Measurements from ENCODE around the gene ESRRA. TPM values are rescaled to one million over a fixed set of nuclear protein-coding genes. Genes with fewer than 3 reads are reported as not detected.

ESRRA gene
- total RNA-seq, 1 donor from 2014 or later, result 42.0 TPM

GRCh38 chr11:64349025-64349387 lies 43.7 kb downstream of the ESRRA start:
- DNase-seq (ENCODE audit: low read depth in 2 of 2), result no peak

- no peak for DNase-seq (ENCODE audit: low read depth in 2 of 2)
Measured at GRCh38 chr11:64349404-64349803, 44.1 kb downstream of the ESRRA start.

GRCh38 chr11:64351136-64351631 lies 45.9 kb downstream of the ESRRA start:
- DNase-seq (ENCODE audit: low read depth in 2 of 2), result no peak

- no peak for DNase-seq (ENCODE audit: low read depth in 2 of 2)
Measured at GRCh38 chr11:64352099-64352994, 47.0 kb downstream of the ESRRA start.

- no peak for DNase-seq (ENCODE audit: low read depth in 2 of 2)
Measured at GRCh38 chr11:64352995-64353714, 47.8 kb downstream of the ESRRA start.

GRCh38 chr11:64353715-64354506 lies 48.6 kb downstream of the ESRRA start:
- no peak for DNase-seq (ENCODE audit: low read depth in 2 of 2)

- DNase-seq (ENCODE audit: low read depth in 2 of 2), result peak; percentile 61 to 84
Measured at GRCh38 chr11:64355078-64355940, 50.0 kb downstream of the ESRRA start.

GRCh38 chr11:64356498-64357411 lies 51.4 kb downstream of the ESRRA start:
- peak in 1 of 2 donors; percentile 50 for DNase-seq (ENCODE audit: low read depth in 2 of 2)

GRCh38 chr11:64357446-64357845 lies 52.1 kb downstream of the ESRRA start:
- no peak for DNase-seq (ENCODE audit: low read depth in 2 of 2)

GRCh38 chr11:64357904-64358535 lies 52.7 kb downstream of the ESRRA start:
- DNase-seq (ENCODE audit: low read depth in 2 of 2), result no peak

GRCh38 chr11:64358536-64358906 lies 53.2 kb downstream of the ESRRA start:
- DNase-seq (ENCODE audit: low read depth in 2 of 2), result no peak

- DNase-seq (ENCODE audit: low read depth in 2 of 2), result peak in 1 of 2 donors; percentile 71
Measured at GRCh38 chr11:64358907-64359711, 53.8 kb downstream of the ESRRA start, which contains the start of gene RPS6KA4. Gene RPS6KA4 (plus strand): TSS chr11:64359162. CDS start chr11:64359236, 74 bp downstream.

GRCh38 chr11:64359712-64360445 lies 54.6 kb downstream of the ESRRA start:
- DNase-seq (ENCODE audit: low read depth in 2 of 2), result no peak

GRCh38 chr11:64360448-64360921 lies 55.2 kb downstream of the ESRRA start:
- DNase-seq (ENCODE audit: low read depth in 2 of 2), result no peak

GRCh38 chr11:64361659-64362058 lies 56.3 kb downstream of the ESRRA start:
- DNase-seq (ENCODE audit: low read depth in 2 of 2), result no peak

GRCh38 chr11:64362339-64362738 lies 57.0 kb downstream of the ESRRA start:
- DNase-seq (ENCODE audit: low read depth in 2 of 2), result no peak

- DNase-seq (ENCODE audit: low read depth in 2 of 2), result no peak
Measured at GRCh38 chr11:64364435-64364834, 59.1 kb downstream of the ESRRA start.
